ENCODE data around the gene SEPTIN12. TPM values are rescaled to one million over a fixed set of nuclear protein-coding genes. Genes with fewer than 3 reads are reported as not detected.
A peak's percentile ranks its signal among the peaks of the same experiment; 100 is the strongest.

Gene SEPTIN12
- total and polyA plus RNA-seq, 2 donors (not counting 1 experiment from before 2014, with no cell fraction given): 0.07 TPM; not detected in 1

DNA sequence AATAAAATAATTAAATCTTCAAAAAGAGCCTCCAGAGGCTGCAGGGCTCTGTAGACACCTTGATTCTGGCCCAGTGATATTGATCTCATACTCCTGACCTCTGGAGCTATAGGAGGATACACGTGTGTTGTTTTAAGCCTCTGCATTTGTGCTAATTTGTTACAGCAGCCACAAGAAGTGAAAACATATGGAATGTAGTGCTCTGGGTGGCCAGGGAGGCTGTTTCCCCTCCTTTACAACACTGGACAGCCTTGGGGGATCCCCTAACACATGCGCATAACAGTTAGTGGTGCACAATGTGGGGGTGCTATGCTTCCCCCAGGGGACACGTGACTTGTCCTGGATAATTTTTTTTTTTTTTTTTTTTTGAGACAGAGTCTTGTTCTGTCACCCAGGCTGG is 16.5 kb downstream of the SEPTIN12 start:
- no peak for ATAC-seq (ENCODE audit: low read depth)
- H3K9ac ChIP-seq (ENCODE audit: low read length): no peak overlapping the region
- Mint-ChIP-seq H3K27me3 (no peaks in the 10 kb centered on the region), H3K4me3 (no peak overlapping the region), H3K27ac (no peak overlapping the region), H3K4me1 (peaks cover 21% of the 10 kb centered on the region), H3K9me3 (ENCODE audit: insufficient read depth) (no peaks in the 10 kb centered on the region)
- H3K27ac ChIP-seq (ENCODE audit: low read length in 2 of 2): no peak overlapping the region
- no peaks in the 10 kb centered on the region for H3K36me3 ChIP-seq (replicated peaks in 1 of 2; ENCODE audit: control extremely low read depth in 1 of 2, control insufficient read depth in 1 of 2, extremely low read depth in 1 of 2, insufficient read depth in 2 of 2, low read length in 1 of 2)
- no CpG with 5 or more reads among the region's 3 CpGs for WGBS (ENCODE audit: insufficient coverage)
- H3K27me3 ChIP-seq (replicated peaks in 1 of 4; ENCODE audit: control extremely low read depth in 1 of 4, control insufficient read depth in 3 of 4, insufficient read depth in 4 of 4, low read length in 3 of 4): no peaks in the 10 kb centered on the region
- intact Hi-C loops (cut with micrococcal nuclease): no loop called here
- TF ChIP-seq EZH2 (IDR thresholded peaks at IDR 0.05; ENCODE audit: borderline replicate concordance, insufficient read depth, low read depth, low read length, poor library complexity, severe bottlenecking): no peak
- TF ChIP-seq, protein P1, sequence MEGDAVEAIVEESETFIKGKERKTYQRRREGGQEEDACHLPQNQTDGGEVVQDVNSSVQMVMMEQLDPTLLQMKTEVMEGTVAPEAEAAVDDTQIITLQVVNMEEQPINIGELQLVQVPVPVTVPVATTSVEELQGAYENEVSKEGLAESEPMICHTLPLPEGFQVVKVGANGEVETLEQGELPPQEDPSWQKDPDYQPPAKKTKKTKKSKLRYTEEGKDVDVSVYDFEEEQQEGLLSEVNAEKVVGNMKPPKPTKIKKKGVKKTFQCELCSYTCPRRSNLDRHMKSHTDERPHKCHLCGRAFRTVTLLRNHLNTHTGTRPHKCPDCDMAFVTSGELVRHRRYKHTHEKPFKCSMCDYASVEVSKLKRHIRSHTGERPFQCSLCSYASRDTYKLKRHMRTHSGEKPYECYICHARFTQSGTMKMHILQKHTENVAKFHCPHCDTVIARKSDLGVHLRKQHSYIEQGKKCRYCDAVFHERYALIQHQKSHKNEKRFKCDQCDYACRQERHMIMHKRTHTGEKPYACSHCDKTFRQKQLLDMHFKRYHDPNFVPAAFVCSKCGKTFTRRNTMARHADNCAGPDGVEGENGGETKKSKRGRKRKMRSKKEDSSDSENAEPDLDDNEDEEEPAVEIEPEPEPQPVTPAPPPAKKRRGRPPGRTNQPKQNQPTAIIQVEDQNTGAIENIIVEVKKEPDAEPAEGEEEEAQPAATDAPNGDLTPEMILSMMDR (IDR thresholded peaks at IDR 0.05): no peak
- H3K4me3 ChIP-seq (ENCODE audit: control extremely low read depth in 1 of 5, extremely low read depth in 1 of 5, insufficient read depth in 1 of 5, low read depth in 2 of 5, low read length in 4 of 5): no peak overlapping the region
- no peak for DNase-seq
- no peaks in the 10 kb centered on the region for H3K9me3 ChIP-seq (ENCODE audit: control extremely low read depth in 1 of 3, control insufficient read depth in 2 of 3, insufficient read depth in 1 of 3, low read length in 2 of 3)
- CTCF ChIA-PET: no interaction called here
- H3K4me1 ChIP-seq (ENCODE audit: control insufficient read depth in 2 of 2, insufficient read depth in 2 of 2, low read length in 2 of 2): peaks cover 8 to 21% of the 10 kb centered on the region in 2 donors
- H3K79me2 ChIP-seq (ENCODE audit: control insufficient read depth, insufficient read depth, low read length): peaks cover 4% of the 10 kb centered on the region
- POLR2A ChIA-PET: no interaction called here
- no peaks in the 10 kb centered on the region for H4K20me1 ChIP-seq (ENCODE audit: control insufficient read depth, insufficient read depth, low read length, poor library complexity, severe bottlenecking)
- no peak overlapping the region for H3K4me2 ChIP-seq (replicated peaks; ENCODE audit: low read depth, low read length, poor library complexity, severe bottlenecking)
- H2AFZ ChIP-seq (ENCODE audit: insufficient read depth, low read depth, low read length, poor library complexity, severe bottlenecking): no peak overlapping the region

DNA sequence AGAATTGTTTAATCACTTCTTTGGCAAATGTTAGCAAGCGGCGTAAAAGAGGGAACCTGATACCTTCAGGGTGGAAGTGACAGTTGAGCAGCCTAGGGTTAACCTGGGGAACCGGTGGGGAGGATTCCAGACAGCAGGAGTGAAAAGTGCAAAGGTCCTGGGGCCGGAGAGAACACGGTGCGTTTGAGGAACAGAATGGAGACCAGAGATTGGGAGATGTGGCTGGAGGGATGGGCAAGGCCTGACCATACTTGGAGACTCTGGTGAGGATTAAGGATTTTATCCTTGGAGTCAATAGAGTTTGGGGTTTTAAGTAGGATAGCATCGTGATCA is 18.9 kb downstream of the SEPTIN12 start:
- no peak for DNase-seq
- no peaks in the 10 kb centered on the region for H3K27me3 Mint-ChIP-seq

More for the DNA sequence above, 18.9 kb downstream of the SEPTIN12 start:
- H3K9ac ChIP-seq (ENCODE audit: low read length): no peak overlapping the region
- Mint-ChIP-seq H3K27ac (peak overlapping the region; percentile 95), H3K4me1 (peaks cover 29% of the 10 kb centered on the region), H3K9me3 (ENCODE audit: insufficient read depth) (no peaks in the 10 kb centered on the region), H3K4me3 (peak overlapping the region; percentile 98)
- ChIA-PET POLR2A (interaction anchor here (1.4 to 2.6 kb wide), 3 partner anchors 34 to 76 kb away, joined by 5 to 14 read pairs (median 7); partner anchors contain the start of genes ANKS3, DNAAF8, NUDT16L1 and ROGDI), CTCF (interaction anchor here (0.8 to 1.9 kb wide), 2 partner anchors 33 to 35 kb away, joined by 3 to 12 read pairs; partner anchors contain the start of genes ANKS3, DNAAF8 and ROGDI)
- ATAC-seq (ENCODE audit: low read depth): no peak
- peaks cover 15 to 33% of the 10 kb centered on the region in 2 donors for H3K4me1 ChIP-seq (ENCODE audit: control insufficient read depth in 2 of 2, insufficient read depth in 2 of 2, low read length in 2 of 2)
- H3K4me3 ChIP-seq (ENCODE audit: control extremely low read depth in 1 of 5, extremely low read depth in 1 of 5, insufficient read depth in 1 of 5, low read depth in 2 of 5, low read length in 4 of 5): peak overlapping the region in 3 of 5 experiments; percentile 64 to 87 (median 83)
- intact Hi-C loops (cut with micrococcal nuclease): no loop called here
- no peaks in the 10 kb centered on the region for H3K36me3 ChIP-seq (replicated peaks in 1 of 2; ENCODE audit: control extremely low read depth in 1 of 2, control insufficient read depth in 1 of 2, extremely low read depth in 1 of 2, insufficient read depth in 2 of 2, low read length in 1 of 2)
- peak overlapping the region; percentile 91 for H3K4me2 ChIP-seq (replicated peaks; ENCODE audit: low read depth, low read length, poor library complexity, severe bottlenecking)
- TF ChIP-seq, protein P1 (IDR thresholded peaks at IDR 0.05): no peak
- TF ChIP-seq EZH2 (IDR thresholded peaks at IDR 0.05; ENCODE audit: borderline replicate concordance, insufficient read depth, low read depth, low read length, poor library complexity, severe bottlenecking): no peak
- H3K27ac ChIP-seq (ENCODE audit: low read length in 2 of 2): peak overlapping the region; percentile 50 to 70
- WGBS (ENCODE audit: insufficient coverage): 79% methylated on average over 7 of the region's 7 CpGs
- H3K9me3 ChIP-seq (ENCODE audit: control extremely low read depth in 1 of 3, control insufficient read depth in 2 of 3, insufficient read depth in 1 of 3, low read length in 2 of 3): no peaks in the 10 kb centered on the region
- H4K20me1 ChIP-seq (ENCODE audit: control insufficient read depth, insufficient read depth, low read length, poor library complexity, severe bottlenecking): no peaks in the 10 kb centered on the region
- peak overlapping the region; percentile 99 for H2AFZ ChIP-seq (ENCODE audit: insufficient read depth, low read depth, low read length, poor library complexity, severe bottlenecking)
- H3K79me2 ChIP-seq (ENCODE audit: control insufficient read depth, insufficient read depth, low read length): peaks cover 22% of the 10 kb centered on the region
- H3K27me3 ChIP-seq (replicated peaks in 1 of 4; ENCODE audit: control extremely low read depth in 1 of 4, control insufficient read depth in 3 of 4, insufficient read depth in 4 of 4, low read length in 3 of 4): no peaks in the 10 kb centered on the region

Data from B cell (primary cell).